Endodermal cell (in vitro differentiated cells): ENCODE measurements around the gene CACNB1. TPM values are rescaled to one million over a fixed set of nuclear protein-coding genes. Genes with fewer than 3 reads are reported as not detected.

Experiments used
- DNase-seq: peaks from one replicate; pipeline ENCODE4 v3.0.0-alpha.2; 2017
- H3K27ac ChIP-seq: 2 replicates; pipeline ENCODE4 v1.5.1; 2013; ENCODE audit warnings: mild to moderate bottlenecking, low read depth, low read length, moderate library complexity
- H3K27me3 ChIP-seq: 2 replicates; pipeline ENCODE4 v1.6.1; 2013; ENCODE audit warnings: mild to moderate bottlenecking, low read length, moderate library complexity; ENCODE audit not compliant: insufficient read depth, control insufficient read depth, poor library complexity, severe bottlenecking
- H3K36me3 ChIP-seq: 2 replicates; pipeline ENCODE4 v1.7.0; 2013; ENCODE audit warnings: mild to moderate bottlenecking, low read length, moderate library complexity; ENCODE audit not compliant: control insufficient read depth, insufficient read depth
- H3K4me1 ChIP-seq: one replicate; pipeline ENCODE4 v1.7.0; 2013; ENCODE audit warnings: low read length; ENCODE audit not compliant: control insufficient read depth, insufficient read depth
- H3K4me3 ChIP-seq: 2 replicates; pipeline ENCODE4 v1.5.1; 2013; ENCODE audit warnings: mild to moderate bottlenecking, low read length, moderate library complexity
- H3K9ac ChIP-seq: 2 replicates; pipeline ENCODE4 v1.6.1; 2013; ENCODE audit warnings: mild to moderate bottlenecking, low read length, moderate library complexity; ENCODE audit not compliant: poor library complexity, severe bottlenecking; ENCODE audit errors: extremely low read depth
- H3K9me3 ChIP-seq: 2 replicates; pipeline ENCODE4 v1.6.1; 2013; ENCODE audit warnings: mild to moderate bottlenecking, low read length, moderate library complexity; ENCODE audit not compliant: control insufficient read depth
- H3K27ac Mint-ChIP-seq: 2 replicates; pipeline ENCODE4 v1.8.0; 2020; ENCODE audit warnings: mixed read lengths
- H3K27me3 Mint-ChIP-seq: 2 replicates; pipeline ENCODE4 v1.8.0; 2021; ENCODE audit warnings: mild to moderate bottlenecking, mixed read lengths; ENCODE audit not compliant: insufficient read depth
- H3K36me3 Mint-ChIP-seq: 2 replicates; pipeline ENCODE4 v1.8.0; 2020; ENCODE audit warnings: low read depth, mixed read lengths
- H3K4me1 Mint-ChIP-seq: 2 replicates; pipeline ENCODE4 v1.8.0; 2020; ENCODE audit warnings: mixed read lengths
- H3K4me3 Mint-ChIP-seq: 2 replicates; pipeline ENCODE4 v1.8.0; 2020; ENCODE audit warnings: mild to moderate bottlenecking, moderate library complexity, mixed read lengths
- H3K9me3 Mint-ChIP-seq: 2 replicates; pipeline ENCODE4 v1.8.0; 2020; ENCODE audit warnings: mild to moderate bottlenecking, mixed read lengths
- CTCF ChIP-seq: fragments of 200-600 bp; sonication (generic); conservative IDR thresholded peaks from 2 replicates; pipeline ENCODE4 v1.5.0; 2021; ENCODE audit warnings: antibody characterized with exemption, mild to moderate bottlenecking
- WGBS, 2 experiments: methylation state at CpG; one replicate each; pipeline versions ENCODE4 v1.1.5 to v1.1.7; 2013; ENCODE audit warnings: missing lambda C conversion rate in 2 of 2, mixed read lengths in 1 of 2; ENCODE audit not compliant: insufficient coverage in 1 of 2, insufficient read length in 1 of 2; 5-methylcytosine and 5-hydroxymethylcytosine counted together
- total RNA-seq, 2 donors: library from RNA; stranded (reverse); fragmentation: NEBNext Ultra II Directional in 1 of 2; extraction: Animal tissue kit (Norgen Biotek cat#: 25700) in 1 of 2; gene quantifications; 2 replicates in 1 of 2; 3 replicates in 1 of 2; pipeline ENCODE4 v1.2.1, GENCODE V29; 2021

CACNB1 gene
- total RNA-seq, 2 donors from 2014 or later: 12.2 to 13.2 TPM

GRCh38 chr17:39153599-39154051 is 43.8 kb downstream of the CACNB1 start:
- Mint-ChIP-seq H3K27me3 (peaks cover 36% of the 10 kb centered on the region), H3K9me3 (no peaks in the 10 kb centered on the region)
- H3K27ac ChIP-seq: no peak overlapping the region

GRCh38 chr17:39151943-39152818 is 45.3 kb downstream of the CACNB1 start:
- H3K9ac ChIP-seq: no peak overlapping the region
- 21 to 23% methylated on average over 6 to 25 of the region's 25 CpGs for WGBS, 2 experiments
- no peak for TF ChIP-seq CTCF
- Mint-ChIP-seq H3K27me3 (peaks cover 43% of the 10 kb centered on the region), H3K4me1 (peaks cover 5% of the 10 kb centered on the region), H3K27ac (peak overlapping the region; percentile 90), H3K4me3 (peak overlapping the region; percentile 95), H3K9me3 (no peaks in the 10 kb centered on the region), H3K36me3 (no peaks in the 10 kb centered on the region)
- peaks cover 37% of the 10 kb centered on the region for H3K27me3 ChIP-seq
- peak; percentile 88 for DNase-seq
- no peak overlapping the region for H3K27ac ChIP-seq
- H3K4me3 ChIP-seq: peak overlapping the region; percentile 98
- H3K36me3 ChIP-seq: no peaks in the 10 kb centered on the region
- H3K4me1 ChIP-seq: no peaks in the 10 kb centered on the region
- H3K9me3 ChIP-seq: no peaks in the 10 kb centered on the region

More at GRCh38 chr17:39153599-39154051, 43.8 kb downstream of the CACNB1 start:
- no peaks in the 10 kb centered on the region for H3K36me3 ChIP-seq
- H3K4me3 Mint-ChIP-seq: peak overlapping the region; percentile 95
- peak overlapping the region; percentile 90 for H3K27ac Mint-ChIP-seq
- peak overlapping the region; percentile 98 for H3K4me3 ChIP-seq
- no peaks in the 10 kb centered on the region for H3K36me3 Mint-ChIP-seq
- peaks cover 5% of the 10 kb centered on the region for H3K4me1 Mint-ChIP-seq
- peak; percentile 33 for TF ChIP-seq CTCF
- no peaks in the 10 kb centered on the region for H3K4me1 ChIP-seq
- peak overlapping the region; percentile 62 for H3K9ac ChIP-seq
- DNase-seq: peak; percentile 98
- WGBS, 2 experiments: 0% methylated on average over 3 to 15 of the region's 16 CpGs
- no peaks in the 10 kb centered on the region for H3K9me3 ChIP-seq
- H3K27me3 ChIP-seq: peaks cover 37% of the 10 kb centered on the region

GRCh38 chr17:39151150-39151942 is 46.1 kb downstream of the CACNB1 start, which contains the start of gene PLXDC1:
Gene PLXDC1, minus strand, starts transcription at chr17:39151637. Its CDS starts 200 bp downstream, at chr17:39151437.
- no peak for TF ChIP-seq CTCF
- Mint-ChIP-seq H3K4me3 (peak within 1 kb of the TSS; percentile 95), H3K27me3 (peaks cover 40% of the 10 kb centered on the region), H3K9me3 (no peaks in the 10 kb centered on the region), H3K4me1 (peaks cover 5% of the 10 kb centered on the region), H3K36me3 (no peaks in the 10 kb centered on the region), H3K27ac (peak within 1 kb of the TSS; percentile 90)
- peak; percentile 79 for DNase-seq
- 3 to 11% methylated on average over 10 to 52 of the region's 68 CpGs for whole genome bisulfite sequencing, 2 experiments
- Histone ChIP-seq H3K4me3 (peak within 1 kb of the TSS; percentile 98), H3K27ac (no peak within 1 kb of the TSS), H3K27me3 (peaks cover 37% of the 10 kb centered on the region), H3K4me1 (no peaks in the 10 kb centered on the region), H3K36me3 (no peaks in the 10 kb centered on the region), H3K9me3 (no peaks in the 10 kb centered on the region), H3K9ac (no peak within 1 kb of the TSS)
